GM18517 (cell line): ENCODE data around the gene RAET1G.
"Not testable (repeated sequence)": the region's sequence is repeated elsewhere in the genome, so short reads cannot be mapped to it uniquely, and the experiment has no call there.

ENCODE experiments used
- ATAC-seq: cut with Tn5 transposase; IDR thresholded peaks from one replicate; pipeline ENCODE4 v1.9.1; 2021; ENCODE audit warnings: mild to moderate bottlenecking, moderate library complexity; ENCODE audit not compliant: unreplicated experiment

The RAET1G gene

GRCh38 chr6:149915970-149916865 lies 6.7 kb downstream of the RAET1G start:
- ATAC-seq, result no peak

DNA sequence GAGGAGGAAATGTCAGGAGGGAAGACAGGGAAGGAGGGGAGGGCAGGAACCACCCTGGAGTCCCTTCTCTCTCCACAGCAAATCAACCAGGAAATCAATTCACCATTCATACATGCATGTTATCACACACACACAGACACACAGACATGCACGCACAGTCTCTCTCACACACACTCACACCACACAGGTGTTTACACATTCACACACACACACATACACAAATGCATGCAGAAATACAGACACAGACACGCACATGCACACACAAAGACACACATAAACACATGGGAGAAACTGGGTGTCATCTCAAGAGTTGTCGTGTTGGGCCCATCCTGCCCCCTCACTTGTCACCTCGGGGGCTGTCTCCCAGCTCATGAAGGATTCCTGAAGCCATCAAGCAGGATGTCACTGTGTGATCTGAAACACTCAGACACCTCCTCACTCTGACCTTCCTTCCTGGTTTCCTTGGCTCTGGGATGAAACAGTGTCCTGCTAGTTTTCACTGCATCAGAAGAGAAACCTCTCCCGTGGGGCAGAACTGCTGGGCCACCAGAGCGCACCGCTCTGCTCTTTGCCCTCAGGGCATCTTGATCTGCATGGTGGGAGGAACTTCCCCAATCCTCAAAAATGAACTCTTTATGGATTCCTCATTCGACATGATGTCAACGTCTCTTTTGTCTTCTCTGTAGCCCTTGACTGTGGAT lies 9.2 kb downstream of the RAET1G start:
- no peak for ATAC-seq

DNA sequence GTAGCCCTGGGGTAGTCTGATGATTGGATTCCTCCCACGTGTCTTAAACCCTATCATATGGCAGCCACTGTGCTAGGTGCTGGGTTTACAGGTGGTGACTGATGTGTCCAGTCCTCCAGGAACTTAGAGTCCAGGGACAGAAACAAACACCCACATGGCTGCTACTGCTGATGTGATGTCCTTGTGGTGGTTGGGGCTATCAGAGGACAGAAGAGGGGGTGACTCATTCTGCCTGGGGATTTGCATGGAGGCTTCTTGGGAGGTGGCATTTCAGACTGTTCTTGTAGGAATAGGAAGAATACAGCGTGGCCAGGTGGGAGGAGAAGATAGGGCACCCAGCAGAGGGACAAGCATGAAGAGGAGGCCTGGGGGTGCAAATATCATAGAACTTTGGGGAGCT lies 9.8 kb downstream of the RAET1G start:
- ATAC-seq, result no peak

DNA sequence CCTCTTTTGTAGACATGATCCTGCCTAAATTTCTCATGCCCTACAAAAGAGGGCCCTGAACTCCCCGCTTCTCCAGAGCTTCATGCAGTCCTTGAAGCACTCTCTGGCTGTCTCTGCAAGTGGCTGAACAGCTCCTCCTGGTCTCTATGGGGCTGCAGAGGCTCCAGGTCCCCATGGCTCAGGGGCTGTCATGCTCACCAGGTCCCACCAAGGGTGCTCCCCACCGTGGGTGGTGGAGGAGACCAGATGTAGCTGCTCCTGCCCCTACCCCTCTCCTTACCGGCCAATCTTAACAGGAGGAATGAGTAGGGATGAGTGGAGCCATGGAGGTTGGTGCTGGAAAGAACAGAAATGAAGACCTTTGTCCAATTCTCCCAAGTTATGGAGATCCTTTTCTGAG lies 10.2 kb downstream of the RAET1G start:
- ATAC-seq, result not testable (repeated sequence)

DNA sequence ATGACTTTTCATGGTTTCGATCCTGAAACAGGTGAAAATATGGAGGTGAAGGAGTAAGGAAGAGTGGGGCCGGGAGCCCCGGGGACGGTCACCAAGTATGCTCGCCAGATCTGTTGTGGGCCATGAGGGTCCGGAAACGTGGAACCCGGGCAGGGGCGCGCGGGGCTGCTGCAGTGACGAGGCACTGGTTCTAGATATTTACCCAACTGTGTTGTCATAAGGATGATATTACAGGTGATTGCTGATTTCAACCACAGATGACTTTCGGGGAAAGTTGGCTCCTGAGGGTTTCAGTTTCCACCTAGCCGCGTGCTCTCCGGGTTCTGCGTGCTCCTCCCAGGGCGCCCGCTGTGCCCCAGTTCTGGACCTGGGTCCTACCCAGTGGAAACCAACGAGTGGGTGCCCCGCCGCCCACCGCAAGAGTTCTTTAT lies 12.2 kb downstream of the RAET1G start:
- ATAC-seq, result no peak

GRCh38 chr6:149909701-149910470 lies 13.0 kb downstream of the RAET1G start:
- ATAC-seq, result no peak

DNA sequence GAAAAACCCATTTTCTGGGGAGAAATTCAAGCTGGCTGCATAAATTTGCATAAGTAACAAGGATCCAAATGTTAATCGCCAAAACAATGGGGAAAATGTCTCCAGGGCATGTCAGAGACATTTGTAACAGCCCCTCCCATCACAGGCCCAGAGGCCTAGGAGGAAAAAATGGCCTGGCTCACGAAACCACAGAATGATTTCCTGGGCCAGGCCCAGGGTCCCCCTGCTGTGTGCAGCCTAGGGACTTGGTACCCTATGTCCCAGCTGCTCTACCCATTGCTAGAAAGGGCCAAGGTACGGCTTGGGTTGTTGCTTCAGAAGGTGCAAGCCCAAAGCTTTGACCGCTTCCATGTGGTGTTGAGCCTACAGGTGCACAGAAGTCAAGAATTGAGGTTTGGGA lies 14.4 kb downstream of the RAET1G start:
- ATAC-seq, result not testable (repeated sequence)

- no peak for ATAC-seq
Observed at GRCh38 chr6:149907317-149907716, 15.6 kb downstream of the RAET1G start.

- no peak for ATAC-seq
Observed at GRCh38 chr6:149906405-149906804, 16.5 kb downstream of the RAET1G start.

- no peak for ATAC-seq
Observed at GRCh38 chr6:149905911-149906371, 17.0 kb downstream of the RAET1G start.

GRCh38 chr6:149905371-149905910 lies 17.5 kb downstream of the RAET1G start:
- ATAC-seq, result no peak

- ATAC-seq, result no peak
Observed at GRCh38 chr6:149904661-149905370, 18.1 kb downstream of the RAET1G start.

GRCh38 chr6:149903938-149904611 lies 18.8 kb downstream of the RAET1G start:
- ATAC-seq, result no peak

DNA sequence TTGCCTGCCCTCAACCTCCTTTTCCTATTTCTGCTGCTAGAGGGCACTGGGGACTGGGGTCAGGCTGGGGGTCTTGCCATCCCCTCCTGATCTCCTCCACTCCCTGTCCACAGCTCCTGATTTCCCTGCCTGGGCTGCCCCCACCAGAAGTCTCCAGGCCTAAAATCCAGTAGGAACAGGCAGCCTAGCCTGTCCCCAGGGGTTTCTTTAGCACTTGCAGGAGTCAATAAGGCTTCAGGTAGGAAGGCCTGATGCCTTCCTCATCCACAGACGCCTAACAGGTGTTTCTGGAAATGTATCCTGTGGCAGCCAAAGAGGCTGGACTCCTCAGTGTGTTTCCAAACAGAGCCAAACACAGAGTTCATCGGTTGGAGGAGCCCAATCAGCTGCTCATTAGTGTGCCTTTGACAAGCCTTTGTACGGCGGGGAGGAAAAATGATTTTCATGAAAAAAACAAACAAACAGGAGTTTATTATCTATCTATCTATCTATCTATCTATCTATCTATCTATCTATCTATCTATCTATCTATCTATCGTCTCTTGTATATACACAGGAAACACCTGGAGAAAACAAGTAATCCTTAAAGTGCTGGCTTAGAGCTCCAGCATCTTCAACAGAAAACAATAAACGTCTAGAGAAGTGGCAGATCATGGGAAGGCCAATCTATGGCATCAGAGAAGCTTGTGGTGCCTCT lies 21.3 kb downstream of the RAET1G start:
- ATAC-seq, result no peak

DNA sequence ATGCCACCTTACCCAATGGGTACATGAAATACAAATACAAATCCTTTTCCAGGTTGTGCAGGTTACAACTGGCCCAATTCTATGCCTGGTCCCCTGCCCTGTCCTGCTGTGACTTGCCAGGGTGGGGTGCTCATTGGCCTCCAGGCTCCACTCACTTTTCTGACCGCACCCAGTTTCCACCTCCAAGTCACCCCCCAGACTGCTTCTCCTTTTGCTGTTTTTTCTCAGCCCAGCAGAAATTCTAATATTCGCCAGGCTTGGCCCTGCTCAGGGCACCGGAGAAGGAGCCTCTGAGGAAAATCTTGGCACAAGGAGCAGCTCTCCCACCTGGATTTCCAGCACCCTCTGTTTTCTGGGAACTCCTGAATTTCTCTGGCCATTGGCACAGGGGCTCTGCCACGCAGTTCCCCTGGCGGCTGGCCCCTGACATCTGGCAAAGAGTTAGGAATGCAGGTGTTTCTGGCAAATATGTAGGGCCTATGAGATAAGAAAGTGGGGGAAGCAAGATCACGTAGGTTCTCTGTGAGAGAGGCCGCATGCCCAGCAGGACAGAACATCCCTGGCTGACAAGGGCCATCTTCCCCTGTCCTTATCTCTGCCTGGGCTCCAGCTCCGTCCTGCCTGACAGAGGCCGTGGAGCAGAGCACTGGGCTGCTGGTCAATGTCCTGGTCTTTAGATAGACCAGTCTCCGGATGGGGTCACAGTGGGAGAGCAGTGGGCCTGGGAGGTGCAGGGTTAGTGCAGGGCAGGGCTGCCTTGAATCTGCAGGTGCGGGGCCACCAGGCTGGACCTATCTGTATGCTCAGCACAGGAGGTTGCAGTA lies 22.1 kb downstream of the RAET1G start:
- no peak for ATAC-seq

DNA sequence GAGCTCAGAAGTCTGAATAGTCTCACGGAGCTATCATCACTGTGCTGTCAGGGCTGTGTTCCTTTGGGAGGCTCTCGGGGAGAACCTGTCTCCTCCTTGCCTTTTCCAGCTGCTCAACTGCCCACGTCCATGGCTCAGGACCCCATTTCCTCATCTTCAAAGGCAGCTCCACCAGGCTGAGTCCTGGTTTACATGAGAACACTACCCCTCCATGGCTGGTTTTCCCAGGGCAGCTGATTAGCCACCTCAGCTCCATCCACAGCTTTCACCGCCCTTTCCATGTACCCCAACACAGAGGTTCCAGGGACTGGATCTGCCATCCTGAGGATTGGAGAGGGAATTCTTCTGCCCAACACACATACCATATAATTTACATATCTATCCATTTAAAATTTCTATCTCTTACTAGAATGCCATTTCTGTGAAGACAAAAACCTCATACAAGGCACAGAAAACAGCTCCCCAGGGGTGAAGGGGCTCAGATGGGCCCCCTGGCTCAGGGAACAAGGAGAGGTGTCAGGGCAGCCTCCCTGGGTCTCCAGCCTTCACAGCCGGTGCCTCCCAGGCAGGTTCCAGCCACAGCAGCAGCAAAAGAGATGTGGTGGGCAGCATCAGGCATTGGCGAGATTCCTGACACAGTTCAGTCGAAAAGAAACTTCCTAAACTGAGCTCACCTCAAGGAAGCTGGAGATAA lies 22.8 kb downstream of the RAET1G start:
- no peak for ATAC-seq

DNA sequence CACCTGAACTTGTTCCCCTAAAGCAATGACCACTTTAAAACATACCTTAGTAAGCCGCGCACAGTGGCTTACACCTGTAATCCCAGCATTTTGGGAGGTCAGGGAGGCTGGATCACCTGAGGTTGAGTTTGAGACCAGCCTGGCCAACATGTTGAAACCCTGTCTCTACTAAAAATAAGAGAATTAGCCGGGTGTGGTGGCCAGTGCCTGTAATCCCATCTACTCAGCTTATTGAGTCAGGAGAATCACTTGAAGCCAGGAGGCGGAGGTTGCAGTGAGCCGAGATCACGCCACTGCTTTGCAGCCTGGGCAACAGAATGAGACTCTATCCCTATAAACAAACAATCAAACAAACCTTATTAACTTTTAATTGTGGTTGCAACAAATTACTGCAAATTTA lies 23.4 kb downstream of the RAET1G start:
- no peak for ATAC-seq

GRCh38 chr6:149898966-149899365 lies 24.0 kb downstream of the RAET1G start:
- ATAC-seq, result no peak
